ENCODE measurements around the gene PRDX5. TPM values are rescaled to one million over a fixed set of nuclear protein-coding genes. Genes with fewer than 3 reads are reported as not detected.

PRDX5 gene
- total RNA-seq: 169 TPM

DNA sequence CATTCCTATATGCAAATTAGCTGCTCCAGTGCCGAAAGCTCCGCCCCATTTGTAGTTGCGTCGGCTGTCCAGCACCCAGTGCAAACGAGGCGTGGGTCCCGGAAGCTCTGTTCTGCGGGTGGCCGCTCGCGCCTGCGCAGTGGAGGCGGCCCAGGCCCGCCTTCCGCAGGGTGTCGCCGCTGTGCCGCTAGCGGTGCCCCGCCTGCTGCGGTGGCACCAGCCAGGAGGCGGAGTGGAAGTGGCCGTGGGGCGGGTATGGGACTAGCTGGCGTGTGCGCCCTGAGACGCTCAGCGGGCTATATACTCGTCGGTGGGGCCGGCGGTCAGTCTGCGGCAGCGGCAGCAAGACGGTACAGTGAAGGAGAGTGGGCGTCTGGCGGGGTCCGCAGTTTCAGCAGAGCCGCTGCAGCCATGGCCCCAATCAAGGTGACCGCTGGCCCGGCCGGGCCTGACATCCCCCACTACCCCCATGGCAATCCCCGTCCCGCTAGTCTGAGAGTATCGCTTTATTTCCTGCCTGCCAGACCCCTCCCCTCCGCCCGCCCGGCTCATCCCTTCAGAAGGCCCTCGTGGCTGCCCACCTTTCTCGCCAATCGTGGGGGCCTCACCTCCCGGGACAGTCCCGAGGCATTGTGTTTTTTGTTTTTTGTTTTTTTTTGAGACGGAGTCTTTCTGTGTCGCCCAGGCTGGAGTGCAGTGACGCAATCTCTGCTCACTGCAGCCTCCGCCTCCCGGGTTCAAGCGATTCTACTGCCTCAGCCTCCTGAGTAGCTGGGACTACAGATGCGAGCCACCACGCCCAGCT, at the start of gene PRDX5:
TSS of gene PRDX5 (plus strand) at position 161 of the 805 bp plus-strand sequence. CDS start at position 256, 95 bp downstream.
- peak; percentile 99 for DNase-seq

DNA sequence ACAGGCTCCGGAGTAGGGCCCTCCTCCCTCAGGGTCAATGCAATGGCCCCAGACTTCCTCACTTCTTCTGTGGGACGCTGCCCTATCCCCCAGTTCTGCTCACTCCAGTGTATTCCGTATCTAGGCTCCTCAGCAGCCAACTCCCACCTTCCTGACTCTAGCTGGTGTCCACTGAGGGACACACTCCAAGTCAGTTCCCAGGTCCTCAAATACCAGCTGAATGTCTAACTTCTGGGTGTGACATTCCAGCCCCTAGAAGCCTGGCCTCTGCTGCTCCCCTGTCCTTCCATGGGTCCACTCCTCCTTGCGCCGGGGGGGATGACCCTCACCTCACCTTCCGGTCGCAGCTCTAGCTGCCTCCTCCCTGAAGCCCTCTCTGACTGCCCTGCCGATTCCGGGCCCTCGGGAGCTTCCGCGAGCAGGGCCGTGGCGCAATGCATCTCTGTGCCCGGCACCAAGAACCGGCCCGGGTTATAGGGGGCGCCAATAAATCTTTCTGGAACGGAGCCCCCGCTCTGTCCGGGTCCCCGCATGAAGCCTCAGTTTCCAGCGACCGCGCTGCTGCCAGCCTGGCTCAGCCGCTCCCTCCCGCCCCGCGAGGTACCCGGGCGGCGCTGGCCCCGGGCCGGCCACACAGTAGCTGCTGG, 48.9 kb upstream of the PRDX5 start:
- no peak for DNase-seq

DNA sequence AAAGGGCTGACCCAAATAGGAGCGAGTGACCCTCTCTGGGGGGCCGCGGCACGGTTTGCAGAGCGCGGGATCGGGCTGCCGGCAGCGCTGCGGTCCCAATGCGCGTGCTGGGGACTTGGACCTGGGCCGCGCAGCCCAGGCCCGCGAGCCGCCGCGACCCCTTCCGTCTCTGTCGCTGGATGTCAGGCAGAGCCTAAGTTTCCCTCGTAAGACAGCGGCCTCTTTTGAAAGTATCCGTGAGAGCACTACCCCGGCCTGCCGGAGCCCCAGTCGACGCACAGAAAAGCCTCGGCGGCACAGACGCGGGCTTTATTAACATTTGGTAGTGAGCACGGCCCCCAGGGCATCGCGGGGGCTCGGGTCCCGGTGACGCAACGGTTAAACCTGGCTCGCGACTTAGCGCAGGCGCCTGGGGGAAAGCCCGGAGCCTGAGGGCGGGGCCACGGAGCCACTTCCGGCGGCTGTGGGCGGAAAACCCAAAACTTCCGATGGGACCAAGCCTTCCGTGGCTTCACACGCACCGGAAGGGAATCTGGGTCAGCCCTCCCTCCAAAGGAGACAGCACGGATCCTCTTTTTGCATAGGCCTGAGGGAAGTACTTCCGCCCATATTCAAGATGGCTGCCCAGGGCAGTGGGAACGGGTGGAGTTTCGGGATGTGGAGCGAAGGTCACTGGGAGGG, 48.2 kb upstream of the PRDX5 start:
- DNase-seq: peak; percentile 100

DNA sequence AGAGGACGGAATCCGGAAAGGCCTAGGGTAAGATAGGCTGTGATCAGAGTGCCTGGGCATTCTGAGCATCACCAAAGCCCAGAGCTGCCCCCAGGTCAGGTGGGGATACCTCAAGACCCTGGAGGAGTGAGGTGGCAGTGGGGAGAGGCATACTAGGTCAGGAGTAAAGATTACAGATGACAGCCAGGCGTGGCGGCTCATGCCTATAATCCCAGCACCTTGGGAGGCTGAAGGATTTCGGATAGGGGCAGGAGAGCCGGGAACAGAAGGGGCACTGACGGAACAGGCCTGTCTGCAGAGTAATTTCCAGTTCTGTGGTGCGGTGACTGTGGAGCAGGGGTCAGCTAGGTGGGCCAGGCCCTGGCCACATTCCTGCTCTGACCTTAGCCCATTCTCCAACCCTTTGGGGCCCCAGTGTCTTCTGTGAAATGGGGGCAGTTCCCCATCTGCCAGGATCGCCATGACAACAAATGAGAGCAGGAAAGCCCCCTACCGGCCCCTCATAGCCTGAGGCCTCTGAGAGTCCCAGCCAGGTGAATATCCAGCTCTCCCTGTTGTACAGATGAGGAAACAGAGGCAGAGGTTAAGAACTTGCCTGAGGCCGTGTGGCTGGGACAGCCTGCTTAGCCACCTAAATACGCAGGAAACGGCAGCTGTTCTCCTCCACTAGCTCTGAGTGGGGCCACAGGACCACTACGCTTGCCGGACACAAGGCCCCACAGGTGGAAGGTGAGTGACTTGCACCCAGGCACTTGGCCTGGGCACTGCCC, 42.7 kb upstream of the PRDX5 start:
- no peak for DNase-seq

DNA sequence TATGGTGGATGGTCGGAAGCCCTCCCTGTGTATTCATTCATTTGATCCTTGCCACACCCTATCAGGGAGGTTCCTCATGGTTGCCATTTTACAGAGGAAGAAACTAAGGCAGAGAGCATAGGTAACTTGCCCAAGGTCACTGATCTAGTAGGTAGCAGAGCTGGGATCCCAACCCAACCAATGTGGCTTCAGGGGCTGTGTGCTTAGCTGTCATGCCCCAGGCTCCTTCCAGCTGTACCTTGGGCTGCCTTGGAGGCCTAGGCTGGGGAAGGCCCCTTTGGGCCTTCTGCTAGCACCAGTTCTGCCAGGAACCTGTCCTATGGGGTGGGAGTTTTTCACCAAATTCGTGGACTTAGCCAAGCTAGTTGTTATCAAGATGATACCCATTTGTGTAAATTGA, 42.1 kb upstream of the PRDX5 start:
- no peak for DNase-seq

DNA sequence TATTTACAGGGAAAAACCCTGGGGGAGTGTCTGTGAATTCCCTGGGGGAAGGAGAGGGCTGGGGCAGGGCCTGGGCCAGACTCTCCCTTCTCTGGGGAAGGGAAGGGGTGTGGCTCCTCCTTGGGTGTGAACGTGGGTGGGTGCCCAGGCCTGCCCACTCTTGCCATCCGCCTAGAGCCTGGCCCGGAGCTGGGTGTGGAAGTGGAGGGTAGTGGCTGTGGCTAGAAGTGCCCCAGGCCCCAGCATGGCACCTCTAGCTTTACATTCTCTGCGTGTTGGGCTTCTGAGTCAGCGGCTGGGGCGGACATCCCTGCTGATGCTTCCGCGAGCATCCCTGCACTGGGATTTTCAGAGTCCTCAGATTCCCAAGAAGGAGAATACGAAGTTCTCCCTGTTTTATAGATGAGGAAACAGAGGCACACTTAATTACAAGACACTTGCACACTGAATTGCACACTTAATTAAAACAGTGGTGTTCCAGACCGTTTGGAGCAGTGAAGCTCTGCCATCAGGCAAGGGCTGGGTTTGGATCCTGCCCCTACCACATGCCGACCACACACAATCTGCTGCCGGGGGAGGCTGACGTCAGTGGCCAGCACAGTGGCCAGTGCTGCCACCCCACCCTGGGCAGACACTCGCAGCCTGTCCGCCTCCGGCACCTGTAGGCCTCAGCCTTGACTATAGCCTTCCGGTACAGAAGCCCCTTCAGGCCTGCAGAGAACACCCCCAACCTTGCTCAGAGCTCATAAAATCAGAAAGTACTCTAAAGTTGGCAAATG, 41.1 kb upstream of the PRDX5 start:
- DNase-seq: no peak

DNA sequence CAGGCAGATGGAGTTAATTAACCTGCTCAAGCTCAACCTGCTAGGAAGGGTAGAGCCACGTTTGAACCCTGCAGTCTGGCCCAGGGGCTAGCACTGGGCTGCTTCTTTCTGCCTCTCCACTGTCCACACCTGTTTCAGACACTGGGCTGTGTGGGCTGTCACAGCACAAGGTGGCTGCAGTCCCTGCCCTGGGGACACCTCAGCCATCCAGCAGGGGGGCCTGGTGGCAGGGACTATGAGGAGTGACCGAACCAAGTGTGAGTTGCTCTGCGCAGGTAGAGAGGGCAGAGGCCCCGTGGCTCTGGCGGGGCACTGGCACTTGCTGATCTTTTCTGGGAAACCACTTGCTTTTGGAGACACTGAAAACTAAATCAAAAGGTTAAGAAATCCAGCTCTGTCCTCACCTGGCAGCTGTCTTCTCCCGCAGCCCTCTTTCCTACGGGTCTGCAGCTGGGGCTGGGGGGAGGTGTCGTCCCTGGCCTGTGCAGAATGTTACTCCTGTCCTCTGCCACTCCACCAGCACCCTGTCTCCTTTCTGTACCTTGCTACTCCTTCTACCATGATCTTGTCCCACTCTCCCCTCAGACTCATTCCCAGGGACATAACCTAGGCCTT, 39.2 kb upstream of the PRDX5 start:
- no peak for DNase-seq

DNA sequence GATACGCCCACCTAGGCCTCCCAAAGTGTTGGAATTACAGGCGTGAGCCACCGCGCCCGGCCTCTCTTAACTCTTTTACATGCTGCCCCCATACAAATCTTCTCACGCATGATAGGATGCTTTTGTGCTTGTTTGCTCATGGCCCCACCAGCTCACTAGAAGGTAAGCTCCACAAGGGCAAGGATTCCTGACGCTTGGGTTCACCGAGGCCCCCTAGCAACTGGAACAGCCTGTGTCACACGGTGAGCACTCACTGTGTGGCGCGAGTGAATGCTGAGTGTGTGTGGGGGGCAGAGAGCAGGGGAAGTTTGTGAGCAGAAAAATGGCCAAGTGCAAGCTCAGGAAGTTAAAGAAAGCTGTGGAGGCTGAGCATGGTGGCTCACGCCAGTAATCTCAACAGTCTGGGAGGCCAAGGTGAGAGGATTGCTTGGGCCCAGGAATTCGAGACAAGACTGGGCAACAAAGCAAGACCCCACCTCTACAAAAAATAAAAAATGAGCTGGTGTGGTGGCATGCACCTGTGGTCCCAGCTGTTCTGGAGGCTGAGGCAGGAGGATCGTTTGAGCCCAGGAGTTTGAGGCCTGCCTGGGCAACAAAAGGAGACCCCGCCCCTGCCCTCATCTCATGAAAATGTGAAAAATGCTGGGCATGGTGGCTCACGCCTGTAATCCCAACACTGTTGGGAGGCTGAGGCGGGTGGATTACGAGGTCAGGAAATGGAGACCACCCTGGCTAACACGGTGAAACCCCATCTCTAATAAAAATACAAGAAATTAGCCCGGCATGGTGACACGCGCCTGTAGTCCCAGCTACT, 35.8 kb upstream of the PRDX5 start:
- no peak for DNase-seq

DNA sequence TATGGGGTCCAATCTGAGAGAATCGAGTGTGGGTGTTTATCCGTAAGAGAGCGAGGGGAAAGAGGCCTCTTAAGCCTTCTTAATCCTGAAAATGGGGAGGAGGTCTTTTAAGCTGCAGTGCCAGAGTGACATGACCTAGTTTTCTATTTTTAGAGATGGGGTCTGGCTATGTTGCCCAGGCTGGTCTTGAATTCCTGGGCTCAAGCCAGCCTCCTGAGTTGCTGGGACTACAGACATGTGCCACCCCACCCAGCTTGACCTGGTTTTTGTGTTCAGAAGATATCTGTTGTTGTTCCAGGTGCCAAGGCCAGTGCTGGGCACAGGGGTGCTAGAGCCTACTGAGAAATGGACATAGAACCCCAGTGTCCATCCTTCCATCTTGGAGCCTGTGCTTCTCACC, 34.8 kb upstream of the PRDX5 start:
- DNase-seq: no peak

DNA sequence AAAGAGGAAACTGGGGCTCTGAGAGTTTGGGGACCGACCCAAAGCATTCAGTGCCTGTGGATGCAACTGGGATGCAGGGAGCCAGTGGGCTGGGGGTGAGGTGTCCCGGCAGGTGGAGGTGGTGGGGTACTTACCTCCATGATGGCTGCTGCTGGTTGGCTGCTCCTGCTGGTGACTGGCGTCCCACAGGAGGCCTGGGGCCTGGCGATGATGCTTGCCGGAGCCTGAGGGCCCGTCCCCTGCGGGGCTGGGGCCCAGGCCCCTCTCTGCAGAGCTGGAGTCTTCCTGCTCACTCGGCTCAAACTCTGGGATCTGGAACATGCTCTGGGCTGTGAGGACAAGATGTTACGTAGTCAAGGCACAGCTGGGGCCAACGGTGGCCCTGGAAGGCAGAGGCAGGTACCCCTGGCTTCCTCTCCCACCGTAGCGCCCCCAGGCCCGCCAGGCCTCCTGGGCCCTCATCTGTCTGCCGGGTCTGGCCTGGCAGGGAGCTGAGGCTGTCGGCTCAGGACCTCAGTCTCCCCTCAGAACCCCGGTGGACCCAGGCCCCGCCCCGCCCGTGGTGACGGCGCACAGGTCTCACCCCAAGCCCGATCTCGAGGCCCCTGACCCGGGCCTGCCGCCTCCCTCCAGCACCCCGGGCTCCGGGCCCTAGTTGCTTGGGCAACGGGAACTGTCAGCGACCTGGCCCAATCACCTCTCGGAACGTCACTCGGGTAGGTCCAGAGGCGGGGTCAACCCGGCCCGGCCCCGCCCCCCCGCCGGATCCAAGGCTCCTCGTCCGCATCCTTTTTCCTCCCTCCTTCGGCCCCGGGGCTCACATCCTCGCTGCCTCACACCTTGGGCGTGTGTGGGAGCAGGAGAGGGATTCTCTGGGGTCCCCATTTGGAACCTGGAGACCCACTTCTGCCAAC, 33.6 kb upstream of the PRDX5 start, which contains the start of gene BAD:
TSS of gene BAD (minus strand) at position 618 of the 914 bp plus-strand sequence. CDS start at position 321, 297 bp downstream.
- DNase-seq: peak; percentile 97

DNA sequence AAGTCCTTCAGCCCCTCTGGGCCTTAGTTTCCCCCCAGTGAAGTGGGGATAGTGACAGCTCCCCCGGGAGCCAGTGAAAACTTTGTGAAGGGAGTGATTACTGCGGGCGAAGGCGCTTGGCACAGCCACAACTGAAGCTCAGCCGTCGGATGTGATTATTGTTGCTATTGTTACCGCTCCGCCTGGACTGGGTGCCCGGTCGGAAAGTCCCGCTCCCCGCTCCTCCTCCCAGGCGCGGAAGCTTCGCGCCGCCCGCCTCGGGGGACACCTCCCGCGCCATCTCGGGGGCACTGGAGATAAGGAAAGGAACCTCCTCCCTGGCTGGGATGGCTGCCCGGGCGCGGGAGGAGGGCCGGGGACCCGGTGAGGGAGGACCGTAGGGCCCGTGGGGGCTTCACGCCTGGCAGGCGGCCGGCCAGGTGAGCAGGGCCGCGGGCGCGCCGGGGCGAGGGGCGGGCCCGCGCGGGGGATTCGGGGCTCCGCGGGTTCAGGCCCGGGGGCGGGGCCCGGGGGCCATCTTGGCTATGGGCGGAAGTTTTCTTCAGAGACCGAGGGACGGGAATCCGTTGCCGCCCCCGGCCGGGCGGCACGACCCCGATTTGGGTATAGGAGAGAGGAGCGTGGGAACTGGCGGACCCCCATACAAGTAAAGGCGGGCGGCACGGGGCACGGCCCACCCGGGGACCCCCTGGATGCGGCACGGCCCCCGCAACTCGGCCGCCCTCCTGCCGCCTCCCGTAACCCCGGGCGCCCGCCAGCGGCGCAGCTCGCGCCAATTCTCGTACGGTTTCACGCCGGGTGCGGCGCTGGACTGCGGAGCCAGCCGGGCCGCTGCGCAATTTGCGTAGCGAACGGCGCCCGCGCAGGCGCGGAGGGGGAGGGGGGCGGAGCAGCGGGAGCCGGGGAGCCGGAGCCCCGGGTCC, 32.7 kb upstream of the PRDX5 start, which contains the start of gene GPR137:
TSS of gene GPR137 (plus strand) at position 887 of the 923 bp plus-strand sequence. CDS start 677 bp downstream, outside the sequence.
- peak; percentile 92 for DNase-seq

DNA sequence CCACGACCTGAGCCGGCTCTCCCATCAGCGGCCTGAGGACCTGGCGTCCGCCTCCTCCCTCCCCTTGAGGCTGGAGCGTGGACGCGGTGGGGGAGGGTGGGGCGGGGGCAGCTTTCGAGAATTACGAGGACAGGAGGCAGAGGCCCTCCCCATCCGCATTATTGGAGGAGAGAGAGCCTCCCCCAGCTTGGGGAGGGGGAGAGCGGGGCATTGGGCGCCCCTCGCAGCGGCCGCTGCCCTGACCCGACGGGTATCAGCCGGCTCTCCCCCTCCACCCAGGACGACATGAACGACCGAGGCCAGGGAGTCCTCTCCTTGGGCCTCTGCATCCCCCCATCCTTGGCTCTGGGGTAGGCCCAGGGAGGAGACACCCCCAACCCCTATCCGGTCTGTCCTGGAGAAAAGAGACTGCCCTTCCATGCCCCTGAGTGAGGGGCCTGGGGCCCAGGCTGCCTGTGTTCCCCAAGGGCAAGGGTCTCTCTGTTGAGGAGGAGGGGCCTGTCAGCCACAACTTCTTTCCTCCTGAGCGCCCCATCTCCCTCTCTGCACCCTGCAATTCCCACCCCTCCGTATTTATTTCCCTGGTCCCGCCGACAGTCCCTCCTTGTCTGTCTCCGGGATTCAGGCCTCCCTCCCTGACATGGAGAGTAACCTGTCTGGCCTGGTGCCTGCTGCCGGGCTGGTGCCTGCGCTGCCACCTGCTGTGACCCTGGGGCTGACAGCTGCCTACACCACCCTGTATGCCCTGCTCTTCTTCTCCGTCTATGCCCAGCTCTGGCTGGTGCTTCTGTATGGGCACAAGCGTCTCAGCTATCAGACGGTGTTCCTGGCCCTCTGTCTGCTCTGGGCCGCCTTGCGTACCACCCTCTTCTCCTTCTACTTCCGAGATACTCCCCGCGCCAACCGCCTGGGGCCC, 31.8 kb upstream of the PRDX5 start:
- DNase-seq: no peak

DNA sequence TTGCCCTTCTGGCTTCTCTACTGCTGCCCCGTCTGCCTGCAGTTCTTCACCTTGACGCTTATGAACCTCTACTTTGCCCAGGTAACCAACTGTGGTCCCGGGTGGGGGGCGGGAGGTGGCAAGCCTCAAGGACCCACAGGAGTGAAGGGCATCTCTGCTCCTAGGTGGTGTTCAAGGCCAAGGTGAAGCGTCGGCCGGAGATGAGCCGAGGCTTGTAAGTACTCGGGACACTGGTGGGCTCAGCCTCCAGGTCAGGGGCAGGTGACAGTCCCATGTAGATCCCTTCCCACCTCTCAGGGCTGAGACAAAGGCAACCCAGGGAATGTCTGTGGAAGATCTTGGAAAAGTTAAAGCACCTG, 31.1 kb upstream of the PRDX5 start:
- no peak for DNase-seq

DNA sequence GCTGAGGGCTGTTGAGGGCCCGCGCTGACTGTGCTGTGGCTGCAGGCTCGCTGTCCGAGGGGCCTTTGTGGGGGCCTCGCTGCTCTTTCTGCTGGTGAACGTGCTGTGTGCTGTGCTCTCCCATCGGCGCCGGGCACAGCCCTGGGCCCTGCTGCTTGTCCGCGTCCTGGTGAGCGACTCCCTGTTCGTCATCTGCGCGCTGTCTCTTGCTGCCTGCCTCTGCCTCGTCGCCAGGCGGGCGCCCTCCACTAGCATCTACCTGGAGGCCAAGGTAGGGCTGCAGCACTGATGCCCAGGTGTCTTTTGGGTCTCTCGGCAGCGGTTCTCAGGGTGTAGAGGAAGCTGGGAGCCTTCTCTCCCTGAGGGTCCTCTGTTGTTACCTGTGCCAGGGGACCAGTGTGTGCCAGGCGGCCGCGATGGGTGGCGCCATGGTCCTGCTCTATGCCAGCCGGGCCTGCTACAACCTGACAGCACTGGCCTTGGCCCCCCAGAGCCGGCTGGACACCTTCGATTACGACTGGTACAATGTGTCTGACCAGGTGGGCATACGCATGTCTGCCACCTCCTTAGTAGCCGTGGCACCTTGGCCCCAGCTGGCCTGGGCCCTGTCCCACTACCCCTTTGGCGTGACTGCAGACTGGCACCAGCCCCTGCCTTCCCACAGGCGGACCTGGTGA, 30.1 kb upstream of the PRDX5 start:
- no peak for DNase-seq

DNA sequence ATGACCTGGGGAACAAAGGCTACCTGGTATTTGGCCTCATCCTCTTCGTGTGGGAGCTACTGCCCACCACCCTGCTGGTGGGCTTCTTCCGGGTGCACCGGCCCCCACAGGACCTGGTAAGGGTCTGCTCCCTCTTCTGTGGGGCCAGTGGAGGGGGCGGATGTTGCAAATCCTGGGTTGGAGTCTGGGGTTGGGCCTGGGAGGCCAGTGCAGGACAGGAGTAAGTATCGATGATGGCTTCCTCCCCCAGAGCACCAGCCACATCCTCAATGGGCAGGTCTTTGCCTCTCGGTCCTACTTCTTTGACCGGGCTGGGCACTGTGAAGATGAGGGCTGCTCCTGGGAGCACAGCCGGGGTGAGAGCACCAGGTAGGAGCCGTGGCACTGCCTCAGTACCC, 29.6 kb upstream of the PRDX5 start:
- no peak for DNase-seq

DNA sequence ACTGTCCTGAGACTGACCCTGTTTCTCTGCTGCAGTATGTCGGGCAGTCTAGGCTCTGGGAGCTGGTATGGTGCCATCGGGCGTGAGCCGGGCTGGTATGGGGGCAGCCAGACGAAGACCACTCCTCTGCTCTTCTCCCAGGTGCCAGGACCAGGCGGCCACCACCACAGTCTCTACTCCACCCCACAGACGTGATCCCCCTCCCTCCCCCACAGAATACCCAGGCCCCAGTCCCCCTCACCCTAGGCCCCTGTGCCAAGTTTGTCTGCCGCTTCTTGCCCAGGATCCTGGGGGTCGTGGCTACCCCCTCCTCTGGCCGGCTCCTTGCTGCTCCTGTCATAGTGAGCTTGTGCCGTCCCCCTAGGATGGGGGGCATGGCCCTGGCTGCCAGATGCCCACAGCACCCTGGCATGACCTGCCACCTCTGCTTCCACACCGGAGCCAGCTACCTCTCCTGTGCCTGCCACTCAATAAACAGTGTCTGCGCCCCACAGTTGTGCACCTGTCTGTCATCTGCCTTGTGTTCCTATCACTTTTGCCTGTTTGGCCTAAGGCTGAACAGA, 28.8 kb upstream of the PRDX5 start:
- DNase-seq: no peak

Data from tongue (tissue), 2 donors.